ENCODE data around the gene KEL.

DNA sequence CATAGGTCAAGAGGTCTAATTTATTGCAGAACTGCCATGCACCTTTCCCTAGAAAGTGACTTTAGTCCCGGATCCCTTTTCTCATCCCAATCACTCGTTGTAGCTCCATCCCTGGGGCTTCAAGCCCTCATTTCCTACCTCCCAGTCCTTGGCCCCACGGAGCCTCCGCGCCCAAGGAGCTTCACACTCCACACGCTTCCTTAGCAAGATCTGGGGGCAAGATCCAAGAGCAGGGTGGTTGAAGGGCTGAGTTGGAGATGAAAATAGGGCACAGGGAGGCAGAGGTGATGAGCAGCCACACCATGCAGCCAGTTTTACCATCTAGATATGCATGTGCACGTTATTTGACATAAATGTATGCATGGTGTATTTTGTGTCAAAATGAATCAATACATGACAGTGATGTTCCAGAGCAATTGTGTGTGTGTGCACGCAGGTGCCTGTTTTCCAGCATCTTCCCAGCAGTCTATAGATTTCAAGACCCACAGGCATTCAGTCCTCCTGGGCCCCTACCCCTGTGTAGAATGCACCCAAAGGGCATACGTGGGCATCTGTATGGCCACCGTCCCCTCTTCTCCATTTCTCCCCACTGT, 70.6 kb downstream of the KEL start:
- TF ChIP-seq POLR2AphosphoS5 (IDR thresholded peaks at IDR 0.05; ENCODE audit: low read depth, low read length) (no peak), SIN3A (IDR thresholded peaks at IDR 0.05; ENCODE audit: borderline replicate concordance, insufficient read depth, low read length) (no peak), TAF1 (IDR thresholded peaks at IDR 0.05; ENCODE audit: borderline replicate concordance, insufficient read depth, low read length) (no peak), FOXP2 (optimal IDR thresholded peaks at IDR 0.05; ENCODE audit: borderline replicate concordance, extremely low read depth, extremely low read length, insufficient read depth) (no peak)
- TF ChIP-seq, protein P1, sequence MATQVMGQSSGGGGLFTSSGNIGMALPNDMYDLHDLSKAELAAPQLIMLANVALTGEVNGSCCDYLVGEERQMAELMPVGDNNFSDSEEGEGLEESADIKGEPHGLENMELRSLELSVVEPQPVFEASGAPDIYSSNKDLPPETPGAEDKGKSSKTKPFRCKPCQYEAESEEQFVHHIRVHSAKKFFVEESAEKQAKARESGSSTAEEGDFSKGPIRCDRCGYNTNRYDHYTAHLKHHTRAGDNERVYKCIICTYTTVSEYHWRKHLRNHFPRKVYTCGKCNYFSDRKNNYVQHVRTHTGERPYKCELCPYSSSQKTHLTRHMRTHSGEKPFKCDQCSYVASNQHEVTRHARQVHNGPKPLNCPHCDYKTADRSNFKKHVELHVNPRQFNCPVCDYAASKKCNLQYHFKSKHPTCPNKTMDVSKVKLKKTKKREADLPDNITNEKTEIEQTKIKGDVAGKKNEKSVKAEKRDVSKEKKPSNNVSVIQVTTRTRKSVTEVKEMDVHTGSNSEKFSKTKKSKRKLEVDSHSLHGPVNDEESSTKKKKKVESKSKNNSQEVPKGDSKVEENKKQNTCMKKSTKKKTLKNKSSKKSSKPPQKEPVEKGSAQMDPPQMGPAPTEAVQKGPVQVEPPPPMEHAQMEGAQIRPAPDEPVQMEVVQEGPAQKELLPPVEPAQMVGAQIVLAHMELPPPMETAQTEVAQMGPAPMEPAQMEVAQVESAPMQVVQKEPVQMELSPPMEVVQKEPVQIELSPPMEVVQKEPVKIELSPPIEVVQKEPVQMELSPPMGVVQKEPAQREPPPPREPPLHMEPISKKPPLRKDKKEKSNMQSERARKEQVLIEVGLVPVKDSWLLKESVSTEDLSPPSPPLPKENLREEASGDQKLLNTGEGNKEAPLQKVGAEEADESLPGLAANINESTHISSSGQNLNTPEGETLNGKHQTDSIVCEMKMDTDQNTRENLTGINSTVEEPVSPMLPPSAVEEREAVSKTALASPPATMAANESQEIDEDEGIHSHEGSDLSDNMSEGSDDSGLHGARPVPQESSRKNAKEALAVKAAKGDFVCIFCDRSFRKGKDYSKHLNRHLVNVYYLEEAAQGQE (IDR thresholded peaks at IDR 0.05; ENCODE audit: insufficient read depth in 1 of 2, low read depth in 2 of 2, low read length in 2 of 2) = no peak
